Natural killer cell (primary cell): ENCODE results near the gene ZNF777. TPM values are rescaled to one million over a fixed set of nuclear protein-coding genes. Genes with fewer than 3 reads are reported as not detected.

ENCODE experiments used
- ATAC-seq, 3 donors: fragments of 150-1000 bp in 2 of 3; fragments of 200-7000 bp in 1 of 3; cut with Tn5 transposase; 1 replicate in 1 of 3; 2 replicates in 2 of 3; pipeline ENCODE4 v1.10.0; 2021; ENCODE audit warnings: mild to moderate bottlenecking in 2 of 3, moderate library complexity in 2 of 3
- DNase-seq, 2 donors: peaks; one replicate each; pipeline versions ENCODE4 v3.0.0 to v3.0.0-alpha.2; 2013 to 2021; ENCODE audit warnings: mixed read lengths in 1 of 2
- H3K27ac ChIP-seq: one replicate; pipeline ENCODE4 v1.5.1; 2013; ENCODE audit warnings: mild to moderate bottlenecking, low read length
- H3K27me3 ChIP-seq: one replicate; pipeline ENCODE4 v1.6.1; 2013; ENCODE audit warnings: low read length; ENCODE audit not compliant: control insufficient read depth, insufficient read depth
- H3K36me3 ChIP-seq: one replicate; pipeline ENCODE4 v1.6.1; 2013; ENCODE audit warnings: low read length; ENCODE audit not compliant: control insufficient read depth, insufficient read depth
- H3K4me1 ChIP-seq: one replicate; pipeline ENCODE4 v1.6.1; 2013; ENCODE audit warnings: low read length; ENCODE audit not compliant: control insufficient read depth, insufficient read depth
- H3K4me3 ChIP-seq: one replicate; pipeline ENCODE4 v1.5.1; 2013; ENCODE audit warnings: low read length
- H3K9me3 ChIP-seq: one replicate; pipeline ENCODE4 v1.6.1; 2013; ENCODE audit warnings: low read length; ENCODE audit not compliant: control insufficient read depth, insufficient read depth
- H3K27ac Mint-ChIP-seq, 2 donors: one replicate each; pipeline ENCODE4 v1.8.0; 2022; ENCODE audit warnings: mild to moderate bottlenecking in 2 of 2, mixed read lengths in 2 of 2, moderate library complexity in 1 of 2
- H3K27me3 Mint-ChIP-seq, 2 donors: one replicate each; pipeline ENCODE4 v1.8.0; 2022; ENCODE audit warnings: low read depth in 2 of 2, mixed read lengths in 2 of 2
- H3K36me3 Mint-ChIP-seq: one replicate; pipeline ENCODE4 v1.8.0; 2022; ENCODE audit warnings: mixed read lengths
- H3K4me1 Mint-ChIP-seq, 2 donors: one replicate each; pipeline ENCODE4 v1.8.0; 2022; ENCODE audit warnings: mixed read lengths in 2 of 2
- H3K4me3 Mint-ChIP-seq: one replicate; pipeline ENCODE4 v1.8.0; 2022; ENCODE audit warnings: mild to moderate bottlenecking, moderate library complexity, mixed read lengths
- H3K9me3 Mint-ChIP-seq, 2 donors: one replicate each; pipeline ENCODE4 v1.8.0; 2022; ENCODE audit warnings: mixed read lengths in 2 of 2
- WGBS: methylation state at CpG from one replicate; pipeline ENCODE4 v1.1.7; 2013; ENCODE audit warnings: missing lambda C conversion rate; ENCODE audit not compliant: insufficient coverage; 5-methylcytosine and 5-hydroxymethylcytosine counted together
- intact Hi-C: fragments of 100-400 bp; cut with micrococcal nuclease; formaldehyde crosslinking; loops from one replicate; pipeline ENCODE4 v1.14.2; 2022
- total RNA-seq, 4 donors: library from RNA; stranded (reverse); fragments of 120-200 nt in 1 of 4; gene quantifications; one replicate each; pipeline versions ENCODE4 v1.2.3 to v1.2.4, GENCODE V29; 2013 to 2022
- TF ChIP-seq, protein P1 (sequence below): fragments of 200-600 bp; IDR thresholded peaks from one replicate; pipeline ENCODE4 v1.8.0; 2022; ENCODE audit warnings: antibody characterized with exemption

The ZNF777 gene
- total RNA-seq, 3 donors from 2014 or later (not counting 1 experiment from before 2014, with no cell fraction given) = 14.6 to 18.2 (median 17.2) TPM

DNA sequence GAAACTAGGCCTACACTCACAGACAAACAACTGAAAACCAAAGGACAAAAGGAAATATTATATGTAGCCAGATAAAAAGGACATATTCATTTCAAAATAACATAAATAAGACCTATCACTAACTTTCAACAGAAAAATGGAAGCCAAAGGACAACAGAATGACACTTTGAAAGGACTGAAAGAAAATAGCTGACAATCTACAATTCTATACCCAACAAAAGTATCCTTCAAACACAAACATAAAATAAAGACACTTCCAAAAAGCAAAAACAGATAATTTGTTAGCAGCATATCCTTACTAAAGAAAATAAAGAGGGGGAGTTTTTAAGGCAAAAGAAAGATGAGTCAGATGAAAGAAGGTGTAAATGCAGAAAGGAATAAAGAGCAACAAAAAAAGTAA is 44.7 kb upstream of the ZNF777 start:
- peaks cover 16% of the 10 kb centered on the region for H3K9me3 ChIP-seq
- Mint-ChIP-seq H3K36me3 (peaks cover 24% of the 10 kb centered on the region), H3K9me3 (peaks cover 5 to 10% of the 10 kb centered on the region in 2 donors), H3K27ac (no peak overlapping the region), H3K27me3 (peaks cover 11 to 15% of the 10 kb centered on the region in 2 donors), H3K4me3 (no peak overlapping the region), H3K4me1 (peaks cover 1 to 2% of the 10 kb centered on the region in 2 donors)
- no peak for ATAC-seq
- peaks cover 2% of the 10 kb centered on the region for H3K4me1 ChIP-seq
- H3K4me3 ChIP-seq = no peak overlapping the region
- TF ChIP-seq, protein P1, sequence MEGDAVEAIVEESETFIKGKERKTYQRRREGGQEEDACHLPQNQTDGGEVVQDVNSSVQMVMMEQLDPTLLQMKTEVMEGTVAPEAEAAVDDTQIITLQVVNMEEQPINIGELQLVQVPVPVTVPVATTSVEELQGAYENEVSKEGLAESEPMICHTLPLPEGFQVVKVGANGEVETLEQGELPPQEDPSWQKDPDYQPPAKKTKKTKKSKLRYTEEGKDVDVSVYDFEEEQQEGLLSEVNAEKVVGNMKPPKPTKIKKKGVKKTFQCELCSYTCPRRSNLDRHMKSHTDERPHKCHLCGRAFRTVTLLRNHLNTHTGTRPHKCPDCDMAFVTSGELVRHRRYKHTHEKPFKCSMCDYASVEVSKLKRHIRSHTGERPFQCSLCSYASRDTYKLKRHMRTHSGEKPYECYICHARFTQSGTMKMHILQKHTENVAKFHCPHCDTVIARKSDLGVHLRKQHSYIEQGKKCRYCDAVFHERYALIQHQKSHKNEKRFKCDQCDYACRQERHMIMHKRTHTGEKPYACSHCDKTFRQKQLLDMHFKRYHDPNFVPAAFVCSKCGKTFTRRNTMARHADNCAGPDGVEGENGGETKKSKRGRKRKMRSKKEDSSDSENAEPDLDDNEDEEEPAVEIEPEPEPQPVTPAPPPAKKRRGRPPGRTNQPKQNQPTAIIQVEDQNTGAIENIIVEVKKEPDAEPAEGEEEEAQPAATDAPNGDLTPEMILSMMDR = no peak
- H3K27me3 ChIP-seq = no peaks in the 10 kb centered on the region
- intact Hi-C loops = no loop called here
- H3K27ac ChIP-seq = no peak overlapping the region
- no peaks in the 10 kb centered on the region for H3K36me3 ChIP-seq
- no peak for DNase-seq

DNA sequence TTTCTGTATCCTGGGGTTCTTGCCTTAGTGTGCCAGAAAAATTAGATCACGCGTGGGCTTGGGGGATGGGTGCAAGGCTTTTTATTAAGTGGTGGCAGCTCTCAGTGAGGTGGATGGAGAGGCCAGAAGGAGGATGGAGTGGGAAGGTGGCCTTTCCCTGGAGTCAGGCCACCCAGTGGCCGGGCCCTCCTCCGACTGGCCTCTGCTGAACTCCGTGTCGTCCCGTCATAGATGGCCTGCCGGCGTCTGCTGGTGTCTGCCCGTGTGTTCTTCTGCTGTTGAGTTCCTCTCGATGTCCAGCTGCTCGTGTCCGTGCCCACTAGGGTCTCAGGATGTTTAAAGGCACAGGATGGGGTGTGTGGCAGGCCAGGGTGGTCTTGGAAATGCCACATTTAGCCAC is 40.8 kb upstream of the ZNF777 start:
- Mint-ChIP-seq H3K27me3 (peaks cover 11 to 15% of the 10 kb centered on the region in 2 donors), H3K4me3 (no peak overlapping the region), H3K27ac (no peak overlapping the region), H3K4me1 (peaks cover 16 to 17% of the 10 kb centered on the region in 2 donors), H3K9me3 (peaks cover 2% of the 10 kb centered on the region in 2 donors), H3K36me3 (peaks cover 14% of the 10 kb centered on the region)
- no peak for ATAC-seq
- H3K27me3 ChIP-seq = no peaks in the 10 kb centered on the region
- H3K36me3 ChIP-seq = no peaks in the 10 kb centered on the region
- no peak overlapping the region for H3K4me3 ChIP-seq
- H3K27ac ChIP-seq = no peak overlapping the region
- H3K9me3 ChIP-seq = peaks cover 3% of the 10 kb centered on the region
- intact Hi-C loops = no loop called here
- no peak for DNase-seq
- H3K4me1 ChIP-seq = peaks cover 15% of the 10 kb centered on the region
- TF ChIP-seq, protein P1 = no peak
- WGBS = 94% methylated on average over 13 of the region's 13 CpGs

DNA sequence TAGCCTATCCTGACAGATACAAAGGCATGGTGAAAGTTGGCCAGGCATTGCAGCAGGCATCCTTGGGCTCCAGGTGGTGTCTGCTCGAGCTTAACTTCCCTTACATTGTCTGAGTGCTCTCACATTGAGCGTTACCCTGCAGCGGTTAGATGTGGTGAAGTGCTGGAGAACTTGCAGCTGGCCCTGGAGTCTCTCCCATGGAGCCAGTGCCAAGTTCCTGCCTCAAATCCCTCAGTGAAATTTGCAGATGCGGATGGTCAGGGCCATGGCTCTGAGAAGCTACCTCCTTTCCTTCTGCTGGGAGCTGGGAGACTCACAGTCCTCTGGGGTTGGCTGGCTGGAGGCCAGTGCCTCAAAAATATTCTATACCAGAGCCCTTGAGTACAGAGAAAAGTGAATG is 40.0 kb upstream of the ZNF777 start:
- peaks cover 2% of the 10 kb centered on the region in 2 donors for H3K9me3 Mint-ChIP-seq
- H3K9me3 ChIP-seq = no peaks in the 10 kb centered on the region
- H3K27me3 ChIP-seq = no peaks in the 10 kb centered on the region
- DNase-seq = no peak
- H3K36me3 Mint-ChIP-seq = peaks cover 13% of the 10 kb centered on the region
- H3K36me3 ChIP-seq = no peaks in the 10 kb centered on the region
- intact Hi-C loops = no loop called here
- no peak overlapping the region for H3K4me3 Mint-ChIP-seq
- peaks cover 23% of the 10 kb centered on the region for H3K4me1 ChIP-seq
- H3K27ac Mint-ChIP-seq = no peak overlapping the region
- ATAC-seq = no peak
- 86% methylated on average over 4 of the region's 4 CpGs for WGBS
- no peak overlapping the region for H3K4me3 ChIP-seq
- TF ChIP-seq, protein P1 = no peak
- peaks cover 24% of the 10 kb centered on the region in 2 donors for H3K4me1 Mint-ChIP-seq
- H3K27me3 Mint-ChIP-seq = peaks cover 11 to 15% of the 10 kb centered on the region in 2 donors
- H3K27ac ChIP-seq = no peak overlapping the region

DNA sequence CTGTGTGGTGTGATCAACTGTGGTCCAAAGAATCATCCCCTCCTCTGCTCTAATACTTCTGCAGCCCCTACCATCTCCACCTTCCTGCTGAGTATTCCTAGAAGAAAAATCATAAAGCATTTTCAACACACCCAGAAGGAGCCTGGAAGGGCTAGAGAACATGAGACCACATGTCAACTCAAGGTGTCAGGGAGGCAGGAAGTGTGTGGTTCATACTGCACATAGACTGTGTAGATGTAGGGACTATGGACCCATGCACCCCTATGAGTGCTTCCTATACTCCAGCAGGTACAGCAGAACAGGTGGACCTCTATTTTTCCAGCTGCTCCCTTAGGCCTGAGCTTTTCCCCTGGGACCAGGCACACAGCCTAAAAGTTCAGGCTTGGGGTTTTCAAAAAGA is 39.3 kb upstream of the ZNF777 start:
- Mint-ChIP-seq H3K27me3 (peaks cover 10 to 11% of the 10 kb centered on the region in 2 donors), H3K9me3 (peaks cover 2% of the 10 kb centered on the region in 2 donors), H3K36me3 (peaks cover 6% of the 10 kb centered on the region), H3K27ac (no peak overlapping the region), H3K4me1 (peaks cover 31% of the 10 kb centered on the region in 2 donors), H3K4me3 (peak overlapping the region; percentile 18)
- no peaks in the 10 kb centered on the region for H3K27me3 ChIP-seq
- H3K27ac ChIP-seq = no peak overlapping the region
- no peaks in the 10 kb centered on the region for H3K9me3 ChIP-seq
- DNase-seq (peak in 1 of 2 donors; percentile 36), ATAC-seq (no peak)
- peaks cover 25% of the 10 kb centered on the region for H3K4me1 ChIP-seq
- TF ChIP-seq, protein P1 = no peak
- intact Hi-C loops = no loop called here
- H3K4me3 ChIP-seq = no peak overlapping the region
- H3K36me3 ChIP-seq = no peaks in the 10 kb centered on the region
